Suppressor macrophage treated with lipopolysaccharide for 1 hour (primary cell): ENCODE results near the gene AVEN.
"Not testable (repeated sequence)": the region's sequence is repeated elsewhere in the genome, so short reads cannot be mapped to it uniquely, and the experiment has no call there.

Experiments
- DNase-seq, 3 donors: peaks; one replicate each; pipeline ENCODE4 v3.0.0-alpha.2; 2020 to 2022

AVEN gene

DNA sequence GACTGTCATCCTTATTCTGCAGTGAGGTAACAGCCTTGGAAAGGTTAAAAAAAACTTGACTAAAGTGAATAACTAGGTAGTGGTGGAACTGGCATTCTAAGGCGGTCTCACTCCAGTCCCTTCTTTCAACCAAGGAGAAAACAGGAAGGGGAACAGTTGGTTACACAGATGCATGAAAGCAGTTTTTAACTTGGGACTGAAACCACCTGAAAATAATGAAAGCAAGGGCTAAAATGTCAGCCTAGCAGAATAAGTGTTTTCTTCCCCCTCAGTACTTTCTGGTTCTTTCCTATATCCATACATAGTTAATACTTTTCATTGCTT, 748 bp upstream of the AVEN start:
- DNase-seq, result peak in 1 of 3 donors; percentile 23

DNA sequence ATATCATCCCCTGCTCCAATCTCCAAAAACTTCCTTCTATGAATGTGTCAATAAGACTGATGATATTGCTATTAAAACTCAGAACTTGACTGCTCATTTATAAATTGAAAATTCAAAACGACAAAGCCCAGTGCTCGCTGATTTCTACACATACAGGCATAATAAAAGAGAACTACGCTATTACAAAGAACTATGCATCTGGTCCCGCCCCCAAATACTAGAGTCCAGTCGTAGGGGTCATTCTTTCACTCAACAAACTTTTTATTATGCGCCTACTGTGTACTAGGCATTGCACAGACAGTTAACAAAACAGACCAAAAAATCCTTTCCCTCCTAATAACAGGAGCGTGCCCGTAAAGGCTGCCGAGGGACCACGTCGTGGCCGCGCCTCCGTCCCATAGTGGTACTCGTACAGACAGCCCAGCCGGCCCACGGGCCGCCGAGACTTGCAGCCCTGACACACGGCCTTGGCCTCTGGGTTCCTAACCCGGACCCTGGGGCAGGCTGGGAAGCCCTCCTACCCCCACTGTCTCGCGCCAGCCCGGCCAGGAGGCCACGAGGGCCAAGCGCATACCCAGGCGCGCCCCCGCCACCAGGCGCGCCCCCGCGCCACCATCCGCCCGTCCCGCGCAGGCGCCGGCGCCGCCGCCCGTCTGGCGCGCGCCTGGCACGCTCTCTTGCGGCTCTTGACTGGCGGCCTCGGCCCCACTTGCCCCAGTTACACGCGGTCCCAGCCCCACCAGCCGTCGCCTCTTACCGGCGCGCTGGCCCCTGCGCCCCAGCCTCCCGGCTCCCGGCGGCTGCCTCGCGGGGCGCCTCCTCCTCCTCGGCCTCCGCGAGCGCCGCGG, 757 bp downstream of the AVEN start:
- DNase-seq, result peak; percentile 74 to 91 (median 83)

DNA sequence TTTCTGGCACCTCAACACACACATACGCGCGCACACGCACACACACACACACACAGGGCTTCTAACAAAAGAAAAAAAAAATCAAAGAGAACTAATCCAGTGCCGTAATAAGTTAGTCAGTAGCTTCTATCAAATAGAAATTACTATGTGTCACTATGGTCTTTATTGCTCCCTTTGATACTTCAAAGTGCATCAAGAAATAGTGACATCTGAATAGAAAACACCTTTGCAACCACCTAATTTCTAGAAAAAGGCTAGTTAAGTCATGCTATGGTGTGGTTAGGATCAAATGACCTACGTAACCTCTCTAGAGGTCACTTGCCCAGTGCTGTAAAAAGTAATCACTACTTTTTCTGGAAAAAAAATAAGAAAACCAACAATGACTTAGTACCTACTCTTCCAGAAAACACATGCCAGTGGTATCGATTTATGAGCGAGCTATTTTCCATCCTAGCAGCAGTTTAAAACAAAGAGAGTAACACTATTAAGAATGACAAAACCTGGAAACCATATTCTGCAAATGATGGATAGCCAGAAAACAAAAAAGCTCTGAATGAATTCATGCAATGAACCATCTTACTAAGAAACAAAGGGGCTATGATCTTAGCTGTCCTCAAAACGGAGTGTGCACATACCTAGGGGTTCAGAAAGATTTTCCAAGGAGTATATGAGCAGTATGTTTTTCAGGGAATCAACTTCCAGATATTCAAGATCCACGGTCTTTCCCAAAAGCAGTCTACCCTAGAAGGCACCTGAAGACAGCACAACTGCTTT, 6.8 kb downstream of the AVEN start:
- no peak for DNase-seq

DNA sequence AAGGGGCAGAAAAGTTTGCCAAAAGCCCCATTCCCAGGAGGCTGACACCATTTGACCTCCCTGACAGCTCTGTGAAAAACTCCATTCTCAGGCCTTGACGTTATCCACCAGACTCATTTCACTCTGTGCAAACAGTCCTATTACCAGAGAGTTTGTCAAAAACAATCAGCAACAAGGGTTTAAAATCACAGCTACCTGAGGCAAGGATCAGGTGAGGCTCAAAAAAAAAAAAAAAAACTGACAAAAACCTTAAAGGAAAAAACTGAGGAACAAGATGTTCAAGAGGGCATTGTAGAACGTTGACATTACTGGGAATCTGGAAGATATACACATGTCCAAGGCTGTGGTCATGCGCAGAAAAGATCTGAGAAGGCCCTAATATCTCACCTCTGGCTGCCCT, 11.4 kb downstream of the AVEN start:
- no peak for DNase-seq

DNA sequence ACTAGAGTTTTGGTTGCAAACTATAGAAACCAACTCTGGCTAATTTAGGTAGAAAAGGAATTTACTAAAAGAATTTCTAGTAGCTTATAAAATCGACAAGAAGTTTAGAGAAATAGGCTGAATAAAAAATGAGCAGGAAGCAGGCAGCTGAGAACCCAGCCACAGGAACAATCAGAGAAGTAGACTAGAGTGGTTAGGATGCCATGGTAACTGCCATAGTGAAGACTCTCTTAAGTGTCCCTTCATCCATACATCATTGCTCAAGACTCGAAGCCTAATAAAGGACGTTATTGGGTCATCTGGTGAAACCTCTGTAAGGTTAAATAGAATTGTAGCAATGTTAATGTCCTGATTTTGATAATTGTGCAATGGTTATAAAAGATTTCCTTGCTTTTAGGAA, 13.8 kb downstream of the AVEN start:
- no peak for DNase-seq

DNA sequence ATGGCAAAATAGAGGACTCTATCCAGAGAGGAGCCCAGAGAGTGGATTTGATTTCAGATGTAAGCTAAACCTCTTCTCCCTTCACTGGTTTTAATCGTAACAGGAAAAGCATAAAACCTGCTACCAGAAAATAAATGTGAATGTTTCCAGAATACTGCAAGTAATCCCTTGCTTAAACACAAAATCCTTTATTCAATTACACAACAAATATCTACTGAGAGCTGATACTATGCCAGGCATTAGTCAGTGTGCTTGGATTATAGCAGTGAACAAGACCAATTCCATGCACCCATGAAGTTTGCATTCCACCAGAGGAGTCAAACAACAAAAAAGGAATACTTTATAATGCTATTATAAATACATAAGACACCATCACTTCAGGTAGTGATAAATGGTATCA, 15.1 kb downstream of the AVEN start:
- DNase-seq, result no peak

DNA sequence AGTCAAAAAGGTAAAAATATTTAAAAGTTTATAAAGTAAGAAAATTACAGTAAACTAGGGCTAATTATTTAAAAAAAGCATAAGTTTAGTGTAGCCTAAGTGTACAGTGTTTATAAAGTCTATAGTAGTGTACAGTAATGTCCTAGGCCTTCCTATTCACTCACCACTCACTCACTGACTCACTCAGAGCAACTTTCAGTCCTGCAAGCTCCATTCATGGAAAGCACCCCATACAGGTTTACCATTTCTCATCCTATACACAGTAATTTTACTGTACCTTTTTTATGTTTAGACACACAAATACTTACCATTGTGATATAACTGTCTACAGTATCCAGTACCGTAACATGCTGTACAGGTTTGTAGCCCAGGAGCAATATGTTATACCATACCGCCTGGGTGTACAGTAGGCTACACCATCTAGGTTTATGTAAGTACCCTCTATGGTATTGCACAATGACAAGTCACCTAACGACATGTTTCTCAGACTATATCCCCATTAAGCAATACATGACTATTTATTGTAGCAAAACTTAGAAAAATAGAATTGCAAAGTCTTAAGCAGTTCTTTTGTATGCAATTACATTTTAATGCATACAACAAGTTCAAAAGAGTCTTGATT, 19.5 kb downstream of the AVEN start:
- no peak for DNase-seq

DNA sequence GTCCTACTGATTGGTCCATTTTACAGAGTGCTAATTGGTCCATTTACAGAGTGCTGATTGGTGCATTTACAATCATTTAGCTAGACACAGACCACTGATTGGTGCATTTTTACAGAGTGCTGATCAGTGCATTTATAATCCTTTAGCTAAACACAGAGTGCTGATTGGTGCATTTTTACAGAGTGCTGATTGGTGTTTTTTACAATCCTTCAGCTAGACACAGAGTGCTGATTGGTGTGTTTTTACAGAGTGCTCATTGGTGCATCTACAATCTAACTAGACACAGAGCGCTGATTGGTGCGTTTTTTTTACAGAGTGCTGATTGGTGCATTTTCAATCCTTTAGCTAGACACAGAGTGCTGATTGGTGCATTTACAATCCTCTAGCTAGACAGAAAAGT, 20.3 kb downstream of the AVEN start:
- not testable (repeated sequence) for DNase-seq

DNA sequence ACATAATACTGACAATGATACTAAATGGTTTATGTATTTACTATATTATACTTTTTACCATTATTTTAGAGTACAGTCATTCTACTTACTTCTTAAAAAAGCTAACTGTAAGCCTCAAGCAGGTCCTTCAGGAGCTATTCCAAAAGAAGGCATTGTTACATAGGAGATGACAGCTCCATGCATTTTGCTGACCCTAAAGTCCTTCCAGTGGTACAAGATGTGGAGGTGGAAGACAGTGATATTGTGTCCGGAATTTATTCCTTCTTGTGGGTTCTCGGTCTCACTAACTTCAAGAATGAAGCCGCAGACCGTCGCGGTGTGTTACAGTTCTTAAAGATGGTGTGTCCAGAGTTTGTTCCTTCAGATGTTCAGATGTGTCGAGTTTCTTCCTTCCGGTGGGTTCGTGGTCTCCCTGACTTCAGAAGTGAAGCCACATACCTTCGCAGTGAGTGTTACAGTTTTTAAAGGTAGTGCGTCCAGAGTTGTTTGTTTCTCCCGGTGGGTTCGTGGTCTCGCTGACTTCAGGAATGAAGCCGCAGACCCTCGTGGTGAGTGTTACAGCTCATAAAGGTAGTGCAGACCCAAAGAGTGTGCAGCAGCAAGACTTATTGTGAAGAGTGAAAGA, 20.9 kb downstream of the AVEN start:
- DNase-seq, result no peak

DNA sequence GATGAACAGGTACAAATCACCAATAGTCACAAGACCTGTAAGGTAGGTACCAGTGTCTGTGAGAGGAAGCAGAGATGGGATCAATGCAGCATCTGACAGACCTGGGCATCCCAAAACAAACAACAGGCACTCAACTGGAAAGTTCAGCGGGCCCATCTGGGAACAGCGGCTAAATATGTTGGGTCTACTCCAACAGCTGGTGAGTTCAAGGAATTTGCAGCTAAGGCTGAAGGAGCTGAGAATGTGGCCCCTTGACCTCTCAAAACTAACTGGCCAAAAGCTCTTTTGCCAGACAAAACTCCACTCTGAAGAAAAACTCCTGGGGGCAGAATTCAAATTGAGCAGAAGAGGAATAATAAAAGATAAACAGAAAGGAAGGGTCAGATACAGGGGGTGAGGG, 24.4 kb downstream of the AVEN start:
- DNase-seq, result no peak

DNA sequence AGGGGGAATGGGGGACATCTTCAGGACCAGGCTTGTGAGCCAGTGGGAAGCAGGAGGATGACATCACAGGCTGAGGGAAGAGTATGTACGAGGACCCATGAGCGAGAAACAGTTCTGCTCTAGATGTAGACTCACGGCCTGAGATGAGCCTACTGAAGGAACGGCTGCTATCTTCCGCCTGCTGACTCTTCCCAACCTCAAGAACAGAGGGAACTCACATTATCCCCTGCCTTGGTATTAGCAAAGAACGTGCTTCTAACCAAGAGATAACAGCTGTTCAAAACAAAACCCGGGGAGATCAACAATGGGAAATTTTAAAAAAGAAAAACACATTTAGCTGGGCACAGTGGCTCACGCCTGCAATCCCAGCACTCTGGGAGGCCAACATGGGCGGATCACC, 25.3 kb downstream of the AVEN start:
- no peak for DNase-seq

DNA sequence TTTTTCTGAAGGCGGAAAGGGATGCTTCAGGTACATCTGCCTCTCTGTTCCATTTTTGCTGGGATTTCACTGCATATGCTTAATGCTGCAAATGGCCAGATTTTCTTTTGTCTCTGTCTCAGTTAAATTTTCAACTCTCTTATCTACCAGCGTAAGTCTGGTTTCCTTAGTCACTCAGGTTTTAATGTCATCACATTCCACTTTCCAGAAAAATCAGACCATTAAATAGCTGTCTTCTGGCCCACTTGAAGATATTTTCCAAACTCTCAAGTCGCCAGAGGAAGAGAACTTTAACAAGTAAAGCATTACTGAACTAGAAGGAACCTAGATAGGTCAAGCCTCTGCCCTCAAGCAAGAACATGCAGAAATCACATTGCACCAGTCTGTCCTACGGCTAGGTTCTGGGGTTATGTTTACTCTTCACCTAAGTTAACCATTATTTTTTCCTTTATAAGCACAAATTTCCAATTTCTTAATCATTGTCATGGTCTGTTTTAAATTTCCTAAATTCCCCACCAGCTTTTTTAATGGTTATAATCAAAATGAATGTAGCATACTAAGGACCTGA, 26.5 kb downstream of the AVEN start:
- DNase-seq, result no peak

DNA sequence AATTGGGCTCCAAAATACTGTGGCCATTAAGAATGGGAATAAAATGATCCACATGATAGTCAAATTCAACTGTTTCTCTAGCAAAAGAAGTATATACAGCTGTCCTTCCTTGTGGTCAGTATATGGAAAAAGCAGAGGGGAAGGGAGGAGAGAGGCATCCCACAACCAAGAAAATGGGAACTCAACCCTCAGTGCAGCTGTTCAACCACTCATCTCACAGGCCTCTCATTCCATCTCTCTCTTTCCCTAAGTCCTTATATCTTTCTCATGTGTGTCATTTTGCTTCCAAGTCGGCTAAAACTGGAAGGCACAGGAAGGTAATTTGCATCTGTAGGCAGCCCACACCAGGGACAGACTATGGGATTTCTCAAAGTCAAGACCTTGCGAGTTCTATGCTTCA, 27.5 kb downstream of the AVEN start:
- no peak for DNase-seq

DNA sequence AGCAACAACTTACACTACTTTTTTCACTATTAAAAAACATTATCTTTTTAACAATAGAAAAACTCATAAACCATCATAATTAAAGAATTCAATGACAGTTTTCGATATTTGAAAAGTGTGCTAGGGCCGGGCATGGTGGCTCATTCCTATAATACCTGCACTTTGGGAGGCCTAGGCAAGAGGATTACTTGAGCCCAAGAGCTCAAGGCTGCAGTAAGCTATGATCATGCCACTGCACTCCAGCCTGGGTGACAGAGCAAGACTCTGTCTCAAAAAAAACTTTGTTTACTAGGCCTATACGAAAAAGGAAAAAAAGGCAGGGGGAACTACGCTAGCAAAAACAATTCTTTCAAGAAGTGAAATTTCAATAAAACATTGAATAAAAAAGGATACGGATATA, 28.1 kb downstream of the AVEN start:
- no peak for DNase-seq

DNA sequence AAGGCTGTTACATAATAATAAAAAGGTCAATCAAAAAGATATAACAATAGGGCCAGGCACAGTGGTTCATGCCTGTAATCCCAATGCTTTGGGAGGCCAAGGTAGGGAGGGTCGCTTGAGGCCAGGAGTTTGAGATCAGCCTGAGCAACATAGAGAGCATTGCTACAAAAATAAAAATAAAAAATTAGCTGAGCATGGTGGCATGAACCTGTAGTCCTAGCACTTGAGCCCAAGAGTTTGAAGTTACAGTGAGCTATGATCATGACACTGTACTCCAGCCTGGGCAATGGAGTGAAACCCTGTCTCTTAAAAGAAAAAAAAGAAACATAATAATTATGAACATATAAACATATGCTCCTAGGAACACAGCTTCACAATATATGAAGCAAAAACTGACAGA, 29.3 kb downstream of the AVEN start:
- no peak for DNase-seq

DNA sequence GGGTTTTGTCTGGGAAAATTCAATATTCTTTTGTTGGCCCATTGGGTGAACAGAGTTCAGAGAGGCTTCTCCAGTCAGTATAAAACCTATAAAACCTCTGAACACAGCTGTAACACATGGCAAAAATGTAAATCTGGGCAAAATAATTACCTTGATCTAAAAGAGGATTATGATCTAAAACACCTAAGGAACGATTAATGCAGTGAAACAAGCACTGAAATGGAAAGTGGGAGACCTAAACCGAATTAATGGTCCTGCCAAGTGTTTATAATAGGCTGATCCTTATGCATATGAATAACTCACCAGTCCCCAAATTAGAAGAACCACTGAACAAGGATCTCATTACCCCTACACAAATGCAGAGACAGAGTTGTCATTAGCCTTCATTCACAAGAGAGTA, 32.6 kb downstream of the AVEN start:
- no peak for DNase-seq

DNA sequence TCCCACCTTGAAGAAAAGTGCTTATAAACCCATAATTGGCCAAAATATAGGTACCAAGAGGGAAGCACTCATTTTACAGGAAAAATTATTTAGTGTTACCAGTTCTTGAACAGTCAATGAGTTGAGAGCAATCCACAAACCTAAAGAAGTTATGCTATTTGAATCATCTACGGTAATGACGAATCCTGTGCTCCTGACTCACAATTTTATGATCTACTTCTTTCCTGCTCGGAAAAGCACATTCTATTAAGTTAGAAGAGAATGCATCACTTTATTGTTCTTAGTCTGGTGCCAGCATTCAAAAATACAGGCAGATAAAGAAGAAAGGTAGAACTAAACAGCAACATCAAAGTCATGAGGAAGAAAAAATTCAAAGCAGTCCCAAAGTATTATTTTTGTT, 37.5 kb downstream of the AVEN start:
- DNase-seq, result no peak

DNA sequence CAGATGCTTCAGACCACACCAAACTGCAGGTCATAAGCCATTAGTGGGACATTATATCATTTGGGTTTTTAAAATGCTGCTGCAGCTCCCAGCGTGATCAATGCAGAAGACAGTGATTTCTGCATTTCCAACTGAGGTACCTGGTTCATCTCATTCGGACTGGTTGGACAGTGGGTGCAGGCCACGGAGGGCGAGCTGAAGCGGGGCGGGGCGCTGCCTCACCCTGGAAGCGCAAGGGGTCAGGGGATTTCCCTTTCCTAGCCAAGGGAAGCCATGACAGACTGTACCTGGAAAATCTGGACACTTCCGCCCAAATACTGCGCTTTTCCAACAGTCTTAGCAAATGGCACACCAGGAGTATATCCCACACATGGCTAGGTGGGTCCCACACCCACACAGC, 43.3 kb downstream of the AVEN start:
- not testable (repeated sequence) for DNase-seq

DNA sequence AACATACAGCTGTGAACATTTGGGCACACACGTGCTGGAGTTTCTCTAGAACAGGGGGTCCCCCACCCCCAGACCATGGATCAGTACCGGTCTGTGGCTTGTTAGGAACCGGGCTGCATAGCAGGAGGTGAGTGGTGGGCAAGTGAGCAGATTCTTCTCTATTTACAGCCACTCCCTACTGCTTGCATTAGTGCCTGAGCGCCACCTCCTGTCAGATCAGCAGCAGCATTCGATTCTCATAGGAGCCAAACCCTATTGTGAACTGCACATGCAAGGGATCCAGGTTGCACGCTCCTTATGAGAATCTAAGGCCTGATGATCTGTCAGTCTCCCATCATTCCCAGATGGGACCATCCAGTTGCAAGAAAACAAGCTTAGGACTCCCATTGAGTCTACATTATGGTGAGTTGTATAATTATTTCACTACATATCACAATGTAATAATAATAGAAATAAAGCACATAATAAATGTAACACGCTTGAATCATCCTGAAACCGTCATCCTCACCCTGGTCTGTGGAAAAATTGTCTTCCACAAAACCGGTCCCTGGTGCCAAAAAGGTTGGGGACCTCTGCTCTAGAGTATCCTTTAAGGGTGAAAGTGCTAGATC, 44.9 kb downstream of the AVEN start:
- DNase-seq, result no peak

DNA sequence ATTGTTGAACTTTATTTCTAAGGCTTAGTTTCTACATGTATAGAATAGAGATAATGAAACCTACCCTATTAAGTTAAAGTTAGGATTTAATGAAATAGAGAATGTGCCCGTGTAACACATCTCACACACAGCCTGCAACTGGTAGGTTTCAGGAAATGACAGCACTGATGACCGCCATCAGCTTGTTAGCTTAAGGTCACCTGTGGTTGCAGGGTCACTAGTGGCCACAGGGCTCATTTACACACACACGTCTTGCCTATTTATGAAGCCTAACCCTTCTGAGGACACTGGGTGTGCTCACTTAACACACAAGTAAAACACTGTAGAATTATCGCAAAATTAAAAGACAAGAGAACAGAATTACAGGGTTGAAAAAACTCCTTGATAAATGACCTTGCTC, 50.6 kb downstream of the AVEN start:
- no peak for DNase-seq

DNA sequence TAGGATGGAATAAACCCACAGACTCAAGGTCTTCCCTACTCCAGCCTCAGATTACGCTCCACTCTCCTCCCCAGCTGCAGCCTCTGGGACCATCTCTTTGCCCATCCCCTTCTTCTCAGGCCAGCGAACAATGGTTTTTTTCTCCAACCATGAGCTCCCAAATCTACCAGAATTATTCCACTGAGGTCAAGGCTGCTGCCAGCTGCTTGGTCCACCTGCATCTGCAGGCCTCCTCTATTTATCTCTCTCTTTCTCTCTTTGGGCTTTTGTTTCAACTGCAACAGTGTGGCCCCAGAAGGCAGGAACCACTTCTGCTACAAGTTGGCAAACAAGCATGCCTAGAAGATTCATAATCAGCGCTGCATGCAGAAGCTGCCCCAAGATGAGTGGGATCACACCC, 51.6 kb downstream of the AVEN start:
- no peak for DNase-seq

DNA sequence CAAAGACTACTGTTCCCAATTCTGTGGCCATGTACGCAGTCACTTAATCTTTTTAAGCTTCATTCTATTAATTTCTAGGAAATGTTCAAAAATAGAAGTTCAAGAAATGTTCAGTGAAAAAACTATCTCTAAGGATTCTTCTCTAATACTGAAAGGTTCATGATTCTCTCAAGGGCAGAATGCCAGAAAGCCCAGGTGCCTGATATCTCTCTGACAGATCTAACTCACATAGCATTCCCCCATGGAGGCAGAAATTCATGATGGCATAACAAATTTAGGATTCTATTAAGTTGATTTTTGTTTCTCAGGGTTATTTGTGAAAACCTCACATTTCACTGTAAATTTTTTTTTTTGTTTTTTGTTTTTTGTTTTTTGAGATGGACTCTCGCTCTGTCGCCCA, 53.3 kb downstream of the AVEN start:
- DNase-seq, result no peak

DNA sequence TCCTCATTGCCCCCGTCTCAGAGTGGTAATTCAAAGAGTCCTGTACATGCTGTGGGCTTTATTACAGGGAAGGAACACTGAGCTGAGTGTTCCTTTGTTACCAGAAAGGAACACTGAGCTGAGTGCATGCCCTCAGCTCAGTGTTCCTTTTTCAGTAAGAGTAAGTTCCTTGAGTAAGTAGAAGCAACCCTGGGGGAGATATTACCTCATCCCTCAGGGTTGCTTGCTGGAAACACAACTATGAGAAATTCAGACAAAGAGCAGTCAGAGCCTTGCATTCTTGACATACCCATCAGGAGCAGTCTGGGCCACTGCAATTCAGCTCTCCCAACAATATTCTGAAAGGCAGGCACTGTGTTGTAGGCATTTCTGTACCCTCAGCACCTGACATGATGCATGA, 53.7 kb downstream of the AVEN start:
- DNase-seq, result no peak
